Right lobe of liver (tissue), 6 donors: ENCODE data around the gene MRPL58. TPM values are rescaled to one million over a fixed set of nuclear protein-coding genes. Genes with fewer than 3 reads are reported as not detected.
"Not testable (repeated sequence)": the region's sequence is repeated elsewhere in the genome, so short reads cannot be mapped to it uniquely, and the experiment has no call there.

Source experiments
- ATAC-seq, 4 donors: fragments of 200-7000 bp; cut with Tn5 transposase; one replicate each; pipeline ENCODE4 v1.9.1; 2020; ENCODE audit warnings: mild to moderate bottlenecking in 4 of 4, moderate library complexity in 4 of 4
- DNase-seq, 3 donors: peaks; one replicate each; pipeline ENCODE4 v3.0.0-alpha.2; 2020
- H3K27ac ChIP-seq, 3 donors: fragments of 200-600 bp; one replicate each; pipeline ENCODE4 v1.8.0; 2022
- H3K27me3 ChIP-seq, 2 donors: fragments of 200-600 bp; one replicate each; pipeline ENCODE4 v1.8.0; 2022
- H3K36me3 ChIP-seq, 4 donors: fragments of 200-600 bp; sonication (generic) in 1 of 4; one replicate each; pipeline versions ENCODE4 v1.5.1 to v1.8.0; 2017 to 2022; ENCODE audit warnings: control low read depth in 1 of 4
- H3K4me1 ChIP-seq, 4 donors: fragments of 200-600 bp; sonication (generic) in 1 of 4; one replicate each; pipeline versions ENCODE4 v1.5.1 to v1.8.0; 2017 to 2022; ENCODE audit warnings: control low read depth in 1 of 4
- H3K4me3 ChIP-seq, 3 donors: fragments of 200-600 bp; one replicate each; pipeline ENCODE4 v1.8.0; 2022
- H3K9me3 ChIP-seq, 4 donors: fragments of 200-600 bp; sonication (generic) in 1 of 4; one replicate each; pipeline versions ENCODE4 v1.5.1 to v1.8.0; 2017 to 2022; ENCODE audit warnings: control low read depth in 1 of 4
- CTCF ChIP-seq, 4 donors: fragments of 200-600 bp in 3 of 4; fragments of 450-650 bp in 1 of 4; IDR thresholded peaks; one replicate each; pipeline versions ENCODE4 v1.5.1 to v1.8.0; 2016 to 2022; ENCODE audit warnings: antibody characterized with exemption in 4 of 4, mild to moderate bottlenecking in 2 of 4
- POLR2A ChIP-seq: fragments of 450-650 bp; IDR thresholded peaks from one replicate; pipeline ENCODE4 v1.6.1; 2017; ENCODE audit warnings: antibody characterized with exemption, mild to moderate bottlenecking
- WGBS: methylation state at CpG from one replicate; pipeline ENCODE4 v1.1.6; 2018; ENCODE audit warnings: low coverage, low lambda C conversion rate; ENCODE audit not compliant: insufficient coverage; ENCODE audit errors: missing lambda C conversion rate; 5-methylcytosine and 5-hydroxymethylcytosine counted together
- intact Hi-C, 2 donors: fragments of 100-400 bp; cut with DNase I; formaldehyde crosslinking; loops; one replicate each; pipeline versions ENCODE4 v1.11.2 to v1.14.1; 2022
- total RNA-seq, 6 experiments: library from RNA; depleted of rRNA in 2 of 6; stranded (reverse); fragments of >200 nt in 2 of 6; fragmentation: NEBNext Ultra II Directional in 3 of 6; extraction: Animal tissue kit (Norgen Biotek cat#: 25700) in 3 of 6; gene quantifications; one replicate each; pipeline versions ENCODE4 v1.1.0 to v1.2.4, GENCODE V29; 2016 to 2023
- donor health status: DM: no; HTN: yes; CAD: no.
- donor health status: DM: no; HTN: no; CAD: no.
- donor health status: DM: no; HTN: no; CAD: no.
- donor health status: DM: no; HTN: yes; CAD: no.
- donor health status: DM: no; HTN: yes; CAD: no.

MRPL58 gene
- total RNA-seq, 6 experiments from 2014 or later = 23.7 to 112 (median 28.1) TPM

- Histone ChIP-seq H3K9me3 (no peaks in the 10 kb centered on the region), H3K36me3 (peaks cover 0 to 25% (median 9%) of the 10 kb centered on the region in 4 donors), H3K4me1 (peaks cover 0 to 21% (median 10%) of the 10 kb centered on the region in 4 donors), H3K4me3 (no peak overlapping the region), H3K27ac (no peak overlapping the region), H3K27me3 (no peaks in the 10 kb centered on the region)
- ATAC-seq = no peak
- TF ChIP-seq POLR2A (no peak), CTCF (IDR thresholded peaks at IDR 0.05) (no peak)
- WGBS = 89% methylated on average over 7 of the region's 7 CpGs
- intact Hi-C loops = loop anchor here in 1 of 2 donors (5.0 kb wide), 1 partner anchor 37 kb away; no protein-coding TSS in a partner anchor
- DNase-seq = no peak
Observed at GRCh38 chr17:75044716-75045115, 32.2 kb downstream of the MRPL58 start.

GRCh38 chr17:75045946-75046406 is 33.5 kb downstream of the MRPL58 start:
- intact Hi-C loops, H3K9me3 ChIP-seq, H3K27me3 ChIP-seq, DNase-seq, ATAC-seq: not testable (repeated sequence)
- Histone ChIP-seq H3K36me3 (peaks cover 0 to 21% (median 8%) of the 10 kb centered on the region in 4 donors), H3K4me1 (peaks cover 0 to 21% (median 10%) of the 10 kb centered on the region in 4 donors), H3K27ac (peak overlapping the region; percentile 64 to 85 (median 79)), H3K4me3 (peak overlapping the region; percentile 51 to 97 (median 90))
- WGBS = 16% methylated on average over 19 of the region's 25 CpGs

- peaks cover 0 to 21% (median 10%) of the 10 kb centered on the region in 4 donors for H3K4me1 ChIP-seq
- H3K27ac ChIP-seq = peak within 1 kb of the TSS; percentile 64 to 85 (median 79)
- no peaks in the 10 kb centered on the region for H3K9me3 ChIP-seq
- intact Hi-C loops = no loop called here
- peak; percentile 85 for TF ChIP-seq POLR2A
- TF ChIP-seq CTCF (IDR thresholded peaks at IDR 0.05) = peak in 1 of 4 donors; percentile 17
- peak within 1 kb of the TSS; percentile 51 to 97 (median 90) for H3K4me3 ChIP-seq
- peak; percentile 95 to 96 (median 96) for DNase-seq
- 1% methylated on average over 27 of the region's 72 CpGs for WGBS
- peak; percentile 96 to 100 (median 98) for ATAC-seq
- H3K36me3 ChIP-seq = peaks cover 0 to 14% (median 6%) of the 10 kb centered on the region in 4 donors
- no peaks in the 10 kb centered on the region for H3K27me3 ChIP-seq
Observed at GRCh38 chr17:75046407-75047289, 34.2 kb downstream of the MRPL58 start, which contains the start of the genes ATP5PD and KCTD2. ATP5PD (minus strand) TSS chr17:75046969; CDS start chr17:75042650, 4,319 bp downstream. KCTD2 (plus strand) TSS chr17:75047225; CDS start chr17:75047251, 26 bp downstream.

- H3K9me3 ChIP-seq = no peaks in the 10 kb centered on the region
- no peaks in the 10 kb centered on the region for H3K27me3 ChIP-seq
- no peak for ATAC-seq
- intact Hi-C loops = no loop called here
- peaks cover 0 to 21% (median 10%) of the 10 kb centered on the region in 4 donors for H3K4me1 ChIP-seq
- 4% methylated on average over 11 of the region's 38 CpGs for WGBS
- H3K4me3 ChIP-seq = peak overlapping the region; percentile 51 to 97 (median 90)
- TF ChIP-seq POLR2A = no peak
- TF ChIP-seq CTCF (IDR thresholded peaks at IDR 0.05) = no peak
- peak; percentile 49 to 65 (median 60) for DNase-seq
- peaks cover 0 to 8% (median 2%) of the 10 kb centered on the region in 4 donors for H3K36me3 ChIP-seq
- H3K27ac ChIP-seq = peak overlapping the region; percentile 49 to 85 (median 64)
Observed at GRCh38 chr17:75047398-75048098, 35.1 kb downstream of the MRPL58 start.
